ENCODE data around the gene MED12. TPM values are rescaled to one million over a fixed set of nuclear protein-coding genes. Genes with fewer than 3 reads are reported as not detected.

Gene MED12
- total and polyA plus RNA-seq, 2 of the 8 experiments (the other 6 are each of a cell fraction or from before 2014, with no cell fraction given) = 19.4 to 48.9 TPM

GRCh38 chrX:71170660-71171059, 52.3 kb downstream of the MED12 start:
- H4K8ac ChIP-seq (ENCODE audit: extremely low read depth, insufficient read depth, low read length) = no peak overlapping the region; the same call in 1 of the 2 replicates
- H2BK120ac ChIP-seq (replicated peaks; ENCODE audit: low read depth, low read length) = no peak overlapping the region
- no peak overlapping the region for H3K4ac ChIP-seq (replicated peaks; ENCODE audit: insufficient read length, low read depth, low read length)
- H3K18ac ChIP-seq (ENCODE audit: extremely low read depth, low read length) = peak overlapping the region; percentile 71
- H3K27ac ChIP-seq (ENCODE audit: low read depth, low read length) = no peak overlapping the region; the same call in 1 of the 2 replicates
- DNase-seq (ENCODE audit: low read depth in 1 of 2, low spot score in 2 of 2) = no peak
- H2BK20ac ChIP-seq (ENCODE audit: low read length) = no peak overlapping the region
- no peak overlapping the region for H4K91ac ChIP-seq (replicated peaks; ENCODE audit: insufficient read length, low read length)
- H2BK15ac ChIP-seq (ENCODE audit: low read length) = no peak overlapping the region
- no peak overlapping the region for H3K4me3 ChIP-seq (ENCODE audit: extremely low read depth in 1 of 4, insufficient read depth in 2 of 4, low read depth in 3 of 4, low read length in 4 of 4)
- FAIRE-seq = no peak
- H3K23me2 ChIP-seq (ENCODE audit: low read depth, low read length) = no peaks in the 10 kb centered on the region; the same call in 1 of the 2 replicates
- H3K4me2 ChIP-seq (ENCODE audit: insufficient read depth in 1 of 2, low read depth in 2 of 2, low read length in 2 of 2) = no peak overlapping the region
- no peaks in the 10 kb centered on the region for H3K9me3 ChIP-seq (ENCODE audit: insufficient read depth in 2 of 2, low read depth in 1 of 2, low read length in 1 of 2)
- peaks cover 0 to 3% (median 0%) of the 10 kb centered on the region in 4 experiments; a peak in 1 of 8 replicates for H3K36me3 ChIP-seq (ENCODE audit: control insufficient read depth in 2 of 4, insufficient read depth in 4 of 4, low read length in 3 of 4)
- H4K20me1 ChIP-seq (replicated peaks in 1 of 2; ENCODE audit: control insufficient read depth in 1 of 2, insufficient read depth in 2 of 2, low read length in 2 of 2) = no peaks in the 10 kb centered on the region
- peaks cover 0 to 4% (median 3%) of the 10 kb centered on the region in 4 experiments; a peak in 4 of 7 replicates for H3K4me1 ChIP-seq (replicated peaks in 1 of 4; ENCODE audit: control insufficient read depth in 3 of 4, insufficient read depth in 4 of 4, low read length in 3 of 4)
- 0 out of 2 replicates have a peak overlapping the region, but pooled peaks have one; percentile 50 for H2BK12ac ChIP-seq (ENCODE audit: low read depth, low read length)
- no peak overlapping the region for H2BK5ac ChIP-seq (ENCODE audit: low read depth, low read length)
- H3K23ac ChIP-seq (ENCODE audit: insufficient read length) = no peak overlapping the region
- no peak overlapping the region for H2AK5ac ChIP-seq (ENCODE audit: low read depth, low read length)
- H3K14ac ChIP-seq (ENCODE audit: insufficient read length) = no peak overlapping the region
- CTCF ChIA-PET (ENCODE audit: partially characterized antibody) = interaction anchor here (0.7 kb wide), 1 partner anchor 22 kb away, joined by 3 read pairs; no protein-coding TSS in a partner anchor
- no peak overlapping the region for H4K5ac ChIP-seq (ENCODE audit: insufficient read length, low read depth, low read length)
- no peak overlapping the region for H3K56ac ChIP-seq (replicated peaks; ENCODE audit: insufficient read length, low read depth, low read length)
- WGBS, 2 experiments (ENCODE audit: extremely low coverage in 1 of 2, insufficient coverage in 1 of 2, insufficient read length in 1 of 2, insufficient replicate concordance in 2 of 2, low coverage in 1 of 2, low lambda C conversion rate in 2 of 2, missing lambda C conversion rate in 1 of 2) = 63% methylated on average over 5 of the region's 5 CpGs; no CpG with 5 or more reads in 1 of the 2 experiments
- H3K79me1 ChIP-seq (ENCODE audit: low read depth, low read length) = no peaks in the 10 kb centered on the region
- H2AFZ ChIP-seq (ENCODE audit: low read length) = no peak overlapping the region
- no peaks in the 10 kb centered on the region for H3K79me2 ChIP-seq (ENCODE audit: control insufficient read depth in 1 of 2, insufficient read depth in 2 of 2, low read length in 2 of 2)
- no peaks in the 10 kb centered on the region for H3K27me3 ChIP-seq (replicated peaks in 1 of 4; ENCODE audit: control insufficient read depth in 3 of 4, extremely low read depth in 1 of 4, insufficient read depth in 3 of 4, low read length in 3 of 4)
- POLR2A ChIA-PET (ENCODE audit: partially characterized antibody) = interaction anchor here (0.9 to 2.8 kb wide), 3 partner anchors 8 to 59 kb away, joined by 3 to 11 read pairs (median 3); partner anchors contain the start of gene IL2RG
- H3K9ac ChIP-seq (replicated peaks in 1 of 4; ENCODE audit: extremely low read depth in 1 of 4, low read depth in 3 of 4, low read length in 3 of 4) = no peak overlapping the region
- TF ChIP-seq HDAC6 (IDR thresholded peaks at IDR 0.05; ENCODE audit: low read depth, low read length) (no peak), E2F6 (IDR thresholded peaks at IDR 0.05) (no peak), RNF2 (IDR thresholded peaks at IDR 0.05; ENCODE audit: borderline replicate concordance, low read depth, low read length, missing control alignments, poor library complexity, severe bottlenecking) (no peak), SAP30 (IDR thresholded peaks at IDR 0.05; ENCODE audit: insufficient read depth, insufficient replicate concordance, low read length) (no peak), TCF12 (IDR thresholded peaks at IDR 0.05; ENCODE audit: low read depth, low read length) (no peak), MAX (IDR thresholded peaks at IDR 0.05) (no peak), HDAC2 (IDR thresholded peaks at IDR 0.05; ENCODE audit: borderline replicate concordance in 1 of 2, low read depth in 2 of 2, low read length in 2 of 2) (no peak), TAF1 (IDR thresholded peaks at IDR 0.05; ENCODE audit: low read depth, low read length) (no peak), RXRA (IDR thresholded peaks at IDR 0.05; ENCODE audit: insufficient read depth, low read depth, low read length) (no peak), CBX5 (IDR thresholded peaks at IDR 0.05; ENCODE audit: low read depth, low read length) (no peak), RBBP5 (IDR thresholded peaks at IDR 0.05; ENCODE audit: borderline replicate concordance, low read depth, low read length) (no peak), TEAD4 (IDR thresholded peaks at IDR 0.05; ENCODE audit: low read depth, low read length) (no peak)

All from H1 (cell line).